ENCODE results near the gene PXK.

DNA sequence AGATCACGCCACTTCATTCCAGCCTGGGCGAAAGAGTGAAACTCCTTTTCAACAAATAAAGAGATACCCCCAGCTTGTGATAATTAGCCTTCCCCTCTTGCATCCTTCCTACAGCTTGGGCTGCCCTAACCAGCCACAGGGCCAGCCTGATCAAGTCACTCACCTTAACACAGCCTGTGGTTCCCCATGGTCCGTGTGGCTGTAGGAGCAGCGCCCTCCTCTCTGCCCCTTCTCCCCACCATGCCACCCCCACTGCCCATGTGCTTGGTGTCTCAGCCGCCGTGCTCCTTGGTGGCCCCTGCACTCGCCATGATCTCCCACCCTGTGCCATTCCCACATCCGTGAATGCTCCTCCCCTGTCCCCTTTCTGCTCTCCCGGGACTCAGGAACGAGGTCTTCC is 39.8 kb upstream of the PXK start:
- TF ChIP-seq, protein P1, sequence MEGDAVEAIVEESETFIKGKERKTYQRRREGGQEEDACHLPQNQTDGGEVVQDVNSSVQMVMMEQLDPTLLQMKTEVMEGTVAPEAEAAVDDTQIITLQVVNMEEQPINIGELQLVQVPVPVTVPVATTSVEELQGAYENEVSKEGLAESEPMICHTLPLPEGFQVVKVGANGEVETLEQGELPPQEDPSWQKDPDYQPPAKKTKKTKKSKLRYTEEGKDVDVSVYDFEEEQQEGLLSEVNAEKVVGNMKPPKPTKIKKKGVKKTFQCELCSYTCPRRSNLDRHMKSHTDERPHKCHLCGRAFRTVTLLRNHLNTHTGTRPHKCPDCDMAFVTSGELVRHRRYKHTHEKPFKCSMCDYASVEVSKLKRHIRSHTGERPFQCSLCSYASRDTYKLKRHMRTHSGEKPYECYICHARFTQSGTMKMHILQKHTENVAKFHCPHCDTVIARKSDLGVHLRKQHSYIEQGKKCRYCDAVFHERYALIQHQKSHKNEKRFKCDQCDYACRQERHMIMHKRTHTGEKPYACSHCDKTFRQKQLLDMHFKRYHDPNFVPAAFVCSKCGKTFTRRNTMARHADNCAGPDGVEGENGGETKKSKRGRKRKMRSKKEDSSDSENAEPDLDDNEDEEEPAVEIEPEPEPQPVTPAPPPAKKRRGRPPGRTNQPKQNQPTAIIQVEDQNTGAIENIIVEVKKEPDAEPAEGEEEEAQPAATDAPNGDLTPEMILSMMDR (IDR thresholded peaks at IDR 0.05; ENCODE audit: low read length): no peak
- TF ChIP-seq EZH2 (optimal IDR thresholded peaks at IDR 0.05; ENCODE audit: low read depth, low read length) (no peak), EZH2phosphoT487 (IDR thresholded peaks at IDR 0.05; ENCODE audit: low read length) (no peak)
